SU-DHL-6 (cell line): ENCODE results near the gene ZSWIM1.

Experiments used
- H2AFZ ChIP-seq: fragments of 200-600 bp; sonication (generic); 2 replicates; pipeline ENCODE4 v1.6.1; 2014; ENCODE audit warnings: low read depth, mild to moderate bottlenecking, moderate library complexity, mixed read lengths, antibody characterized with exemption, low read length; ENCODE audit not compliant: severe bottlenecking
- H3F3A ChIP-seq: fragments of 200-600 bp; shearing (Covaris generic); 2 replicates; pipeline ENCODE4 v1.6.0; 2016; ENCODE audit warnings: antibody characterized with exemption, mild to moderate bottlenecking; ENCODE audit not compliant: insufficient read depth
- H3K27ac ChIP-seq: fragments of 200-600 bp; sonication (generic); 2 replicates; pipeline ENCODE4 v1.5.1; 2016; ENCODE audit warnings: low read depth, mild to moderate bottlenecking, low read length, moderate library complexity, mixed read lengths
- H3K27me3 ChIP-seq: fragments of 200-600 bp; sonication (generic), shearing (Covaris generic); 2 replicates; pipeline ENCODE4 v1.6.0; 2014; ENCODE audit warnings: mild to moderate bottlenecking, low read length
- H3K36me3 ChIP-seq: fragments of 200-600 bp; sonication (generic); 2 replicates; pipeline ENCODE4 v1.6.1; 2014; ENCODE audit warnings: mild to moderate bottlenecking, low read length, mixed read lengths
- H3K4me2 ChIP-seq: fragments of 300-600, 200-600 bp; shearing (Covaris generic), sonication (generic); 2 replicates; pipeline ENCODE4 v1.6.0; 2014; ENCODE audit warnings: low read length, low read depth, mild to moderate bottlenecking; ENCODE audit not compliant: poor library complexity, severe bottlenecking
- H3K4me3 ChIP-seq: fragments of 200-600 bp; sonication (generic); 2 replicates; pipeline ENCODE4 v1.5.1; 2014; ENCODE audit warnings: antibody characterized with exemption, low read length, mild to moderate bottlenecking, mixed read lengths; ENCODE audit not compliant: insufficient read depth, poor library complexity, severe bottlenecking
- H3K79me2 ChIP-seq: fragments of 200-600 bp; sonication (generic); 2 replicates; pipeline ENCODE4 v1.6.1; 2014; ENCODE audit warnings: mild to moderate bottlenecking, low read length, moderate library complexity; ENCODE audit not compliant: insufficient read depth
- H3K9ac ChIP-seq: fragments of 200-600 bp; sonication (generic); 2 replicates; pipeline ENCODE4 v1.7.0; 2014; ENCODE audit warnings: mild to moderate bottlenecking, low read length
- H3K9me2 ChIP-seq: fragments of 200-600 bp; sonication (generic); replicated peaks from 2 replicates; pipeline ENCODE4 v1.6.1; 2014; ENCODE audit warnings: low read length; ENCODE audit not compliant: insufficient read depth
- H3K9me3 ChIP-seq: fragments of 200-600 bp; sonication (generic); 2 replicates; pipeline ENCODE4 v1.6.1; 2014; ENCODE audit warnings: low read length, mixed read lengths; ENCODE audit not compliant: insufficient read depth
- H4K20me1 ChIP-seq: fragments of 200-600 bp; sonication (generic); 2 replicates; pipeline ENCODE4 v1.6.1; 2014; ENCODE audit warnings: low read depth, mild to moderate bottlenecking, antibody characterized with exemption, low read length, moderate library complexity, mixed read lengths
- CTCF ChIP-seq: fragments of 200-600 bp; sonication (generic); IDR thresholded peaks from one replicate; pipeline ENCODE4 v1.5.1; 2017; ENCODE audit warnings: antibody characterized with exemption, mild to moderate bottlenecking, low read length, moderate library complexity; ENCODE audit not compliant: insufficient read depth, poor library complexity, severe bottlenecking
- EZH2phosphoT487 ChIP-seq: fragments of 200-600 bp; sonication (generic), shearing (Covaris generic); conservative IDR thresholded peaks from 2 replicates; pipeline ENCODE4 v1.6.1; 2018; ENCODE audit warnings: mild to moderate bottlenecking, antibody characterized with exemption, low read length, moderate library complexity, mixed read lengths

The ZSWIM1 gene

GRCh38 chr20:45883100-45883469 lies 2.1 kb downstream of the ZSWIM1 start:
- Histone ChIP-seq H3K9me2 (no peaks in the 10 kb centered on the region), H2AFZ (no peak overlapping the region), H3K9ac (no peak overlapping the region), H3K27ac (no peak overlapping the region), H3K4me3 (no peak overlapping the region), H3F3A (no peaks in the 10 kb centered on the region), H3K9me3 (no peaks in the 10 kb centered on the region), H3K79me2 (peaks cover 5% of the 10 kb centered on the region), H3K27me3 (no peaks in the 10 kb centered on the region), H3K36me3 (no peaks in the 10 kb centered on the region), H3K4me2 (no peak overlapping the region), H4K20me1 (no peaks in the 10 kb centered on the region)
- TF ChIP-seq CTCF (no peak), EZH2phosphoT487 (no peak)

- Histone ChIP-seq H3K27ac (no peak overlapping the region), H3F3A (no peaks in the 10 kb centered on the region), H3K79me2 (no peaks in the 10 kb centered on the region; the same call in 1 of the 2 replicates), H3K4me3 (no peak overlapping the region), H3K9ac (no peak overlapping the region), H3K9me2 (no peaks in the 10 kb centered on the region), H3K27me3 (no peaks in the 10 kb centered on the region), H3K36me3 (no peaks in the 10 kb centered on the region), H4K20me1 (no peaks in the 10 kb centered on the region), H3K9me3 (no peaks in the 10 kb centered on the region), H2AFZ (no peak overlapping the region), H3K4me2 (no peak overlapping the region)
- TF ChIP-seq CTCF = no peak
- TF ChIP-seq EZH2phosphoT487 = no peak
Observed at GRCh38 chr20:45886590-45887345, 5.7 kb downstream of the ZSWIM1 start.

- no peaks in the 10 kb centered on the region for H3K9me3 ChIP-seq
- no peaks in the 10 kb centered on the region for H3F3A ChIP-seq
- no peak within 1 kb of the TSS for H3K9ac ChIP-seq
- H3K27me3 ChIP-seq = no peaks in the 10 kb centered on the region
- H4K20me1 ChIP-seq = no peaks in the 10 kb centered on the region
- no peak within 1 kb of the TSS for H3K27ac ChIP-seq
- no peaks in the 10 kb centered on the region for H3K9me2 ChIP-seq
- H3K4me2 ChIP-seq = no peak within 1 kb of the TSS
- no peak within 1 kb of the TSS for H3K4me3 ChIP-seq
- H3K36me3 ChIP-seq = no peaks in the 10 kb centered on the region
- no peak for TF ChIP-seq CTCF
- no peak for TF ChIP-seq EZH2phosphoT487
- no peaks in the 10 kb centered on the region for H3K79me2 ChIP-seq
- no peak within 1 kb of the TSS for H2AFZ ChIP-seq
Observed at GRCh38 chr20:45887346-45887715, 6.3 kb downstream of the ZSWIM1 start, which contains the start of gene SPATA25. Gene SPATA25, minus strand, starts transcription at chr20:45887622. Its CDS starts 32 bp downstream, at chr20:45887590.
